Non-pigmented ciliary epithelial cell (primary cell): ENCODE data around the gene GDPD1.
"Not testable (repeated sequence)": the region's sequence is repeated elsewhere in the genome, so short reads cannot be mapped to it uniquely, and the experiment has no call there.

ENCODE experiments used
- DNase-seq: peaks from one replicate; pipeline ENCODE4 v3.0.0-alpha.2; 2010; ENCODE audit warnings: low read depth

GDPD1 gene

DNA sequence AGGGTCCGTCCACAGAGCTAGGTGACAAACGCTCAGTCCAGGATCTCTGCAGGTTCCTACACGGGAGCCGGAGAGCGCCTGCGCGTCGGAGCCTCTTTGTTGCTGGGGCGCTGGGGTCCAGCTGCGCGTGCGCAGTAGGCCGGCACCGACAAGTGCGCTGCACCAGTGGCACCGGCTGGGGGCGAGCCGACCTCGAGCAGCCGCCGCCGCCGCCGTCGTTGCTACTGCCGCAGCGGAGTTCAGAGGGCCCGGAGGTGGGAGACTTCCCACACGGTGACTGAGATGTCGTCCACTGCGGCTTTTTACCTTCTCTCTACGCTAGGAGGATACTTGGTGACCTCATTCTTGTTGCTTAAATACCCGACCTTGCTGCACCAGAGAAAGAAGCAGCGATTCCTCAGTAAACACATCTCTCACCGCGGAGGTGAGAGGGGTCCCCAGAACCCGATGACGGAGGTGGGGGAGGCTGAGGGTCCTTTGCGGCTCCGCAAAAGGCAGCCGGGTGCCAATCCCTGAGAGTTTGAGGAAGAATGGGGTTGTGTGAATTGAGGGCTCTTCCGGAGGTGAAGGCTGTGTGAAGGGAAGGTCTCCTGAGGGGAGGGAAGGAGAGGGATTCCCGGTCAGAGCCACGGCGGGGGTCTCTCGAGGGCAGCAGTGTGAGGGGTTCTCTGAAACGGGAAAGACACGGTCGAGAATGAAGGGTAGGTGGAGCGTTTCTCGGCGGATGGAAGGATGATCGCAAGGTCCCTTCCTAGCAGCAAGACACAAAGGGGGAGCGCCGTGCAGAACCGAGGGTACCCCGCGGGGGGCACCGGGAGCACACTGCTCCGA, at the start of gene GDPD1:
GDPD1 (plus strand) TSS at position 184 of the 831 bp plus-strand sequence; CDS start at position 283, 99 bp downstream.
- DNase-seq: peak; percentile 42

DNA sequence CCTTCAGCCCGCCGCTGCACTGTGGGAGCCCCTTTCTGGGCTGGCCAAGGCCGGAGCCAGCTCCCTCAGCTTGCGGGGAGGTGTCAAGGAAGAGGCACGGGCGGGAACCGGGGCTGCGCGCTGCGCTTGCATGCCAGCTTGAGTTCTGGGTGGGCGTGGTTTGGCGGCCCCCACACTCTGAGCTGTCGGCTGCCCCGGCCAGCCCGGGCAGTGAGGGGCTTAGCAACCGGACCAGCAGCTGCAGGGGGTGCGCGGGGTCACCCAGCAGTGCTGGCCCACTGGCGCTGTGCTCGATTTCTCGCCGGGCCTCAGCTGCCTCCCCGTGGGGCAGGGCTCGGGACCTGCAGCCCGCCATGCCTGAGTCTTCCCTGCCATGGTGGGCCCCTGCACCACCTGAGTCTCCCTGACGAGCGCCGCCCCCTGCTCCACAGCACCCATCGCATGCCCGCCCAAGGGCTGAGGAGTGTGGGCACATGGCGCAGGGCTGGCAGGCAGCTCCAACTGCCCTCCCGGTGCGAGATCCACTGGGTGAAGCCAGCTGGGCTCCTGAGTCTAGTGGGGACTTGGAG, 47.8 kb upstream of the GDPD1 start:
- DNase-seq: no peak

DNA sequence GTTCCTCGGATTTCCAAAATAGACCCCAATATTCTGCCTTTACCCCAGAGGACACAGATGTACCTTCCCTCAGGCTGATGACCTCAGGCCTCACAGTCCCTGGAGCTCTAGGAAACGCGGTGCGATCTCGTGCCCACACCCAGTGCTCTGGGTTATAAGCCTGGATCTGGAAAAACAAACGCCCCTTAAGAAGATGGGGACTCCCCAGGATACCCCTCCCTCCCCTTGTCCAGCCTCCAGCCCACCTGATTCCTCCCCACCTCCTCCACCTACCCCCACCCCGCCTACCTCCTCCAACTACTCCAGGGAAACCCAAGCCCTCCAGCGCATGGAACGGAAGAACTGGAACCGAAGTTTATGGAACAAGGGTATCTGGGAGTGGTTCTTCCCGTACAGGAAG, 45.6 kb upstream of the GDPD1 start:
- no peak for DNase-seq

DNA sequence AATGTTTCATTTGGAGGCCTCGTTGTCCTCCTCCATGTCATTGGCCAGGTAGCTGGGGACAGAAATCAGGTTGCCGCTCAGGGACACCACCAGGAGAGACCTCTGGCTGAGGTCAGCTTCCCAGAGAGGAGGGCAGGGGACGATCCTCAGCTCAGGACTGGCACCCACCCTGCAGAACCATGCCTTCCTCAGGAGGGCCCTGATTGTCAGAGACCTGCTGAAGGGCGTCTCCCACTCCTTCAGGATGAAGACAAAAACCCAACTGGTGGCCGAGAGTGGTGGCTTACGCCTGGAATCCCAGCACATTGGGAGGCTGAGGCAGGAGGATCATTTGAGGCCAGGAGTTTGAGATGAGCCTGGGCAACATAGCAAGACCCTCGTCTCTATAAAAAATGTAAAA, 45.2 kb upstream of the GDPD1 start:
- no peak for DNase-seq

DNA sequence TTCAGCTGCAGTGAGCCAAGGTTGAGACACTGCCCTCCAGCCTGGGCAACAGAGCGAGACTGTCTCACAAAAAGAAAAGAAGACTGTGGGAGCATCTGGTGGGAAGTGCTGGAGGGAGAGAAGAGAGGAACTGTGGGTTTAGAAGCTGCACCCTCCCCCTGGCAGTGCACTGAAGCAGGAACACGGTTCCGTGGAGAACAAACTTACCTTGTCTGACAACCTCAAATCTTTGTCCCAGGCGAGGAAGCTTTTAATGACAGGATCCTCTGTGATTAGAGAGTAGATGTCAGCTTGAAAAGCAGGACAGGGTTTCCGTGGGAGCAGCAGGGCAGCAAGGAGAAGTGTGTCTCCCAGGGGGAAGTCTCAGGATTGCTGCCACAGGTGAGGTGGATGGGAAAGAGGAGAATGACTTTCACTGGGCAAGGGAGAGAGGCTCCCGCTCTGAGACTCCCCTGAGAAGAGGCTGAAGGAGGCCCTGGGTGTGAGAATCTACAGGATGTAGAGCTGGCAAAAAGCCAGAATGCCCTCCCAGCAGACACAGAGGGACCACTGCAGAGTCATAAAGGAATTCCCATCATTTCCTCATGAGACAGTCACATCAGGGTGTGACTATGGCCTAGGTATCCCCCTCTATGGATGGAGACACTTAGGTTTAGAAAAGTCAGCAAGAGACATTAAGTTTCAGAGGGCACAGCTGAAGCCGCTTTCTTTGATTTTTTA, 41.9 kb upstream of the GDPD1 start:
- DNase-seq: no peak

DNA sequence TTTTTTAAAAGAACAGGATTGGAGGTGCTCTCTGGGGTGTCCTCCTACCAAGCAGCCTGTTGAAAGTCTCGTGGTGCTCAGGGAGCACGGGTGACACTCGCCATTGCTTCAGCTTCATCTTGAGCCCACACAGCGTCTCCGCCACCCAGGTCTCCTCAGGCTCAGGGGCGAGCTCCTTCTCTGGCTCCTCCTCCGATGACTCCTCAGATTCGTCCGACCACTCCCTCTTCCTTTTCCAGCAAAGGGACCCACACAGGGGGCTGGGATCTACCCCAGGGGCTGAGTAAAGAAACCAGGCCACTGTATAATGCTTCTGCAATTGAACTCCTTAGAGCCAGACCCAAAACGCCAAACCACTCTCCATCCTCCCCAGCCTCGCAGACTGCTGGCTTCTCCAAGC, 40.7 kb upstream of the GDPD1 start:
- not testable (repeated sequence) for DNase-seq

DNA sequence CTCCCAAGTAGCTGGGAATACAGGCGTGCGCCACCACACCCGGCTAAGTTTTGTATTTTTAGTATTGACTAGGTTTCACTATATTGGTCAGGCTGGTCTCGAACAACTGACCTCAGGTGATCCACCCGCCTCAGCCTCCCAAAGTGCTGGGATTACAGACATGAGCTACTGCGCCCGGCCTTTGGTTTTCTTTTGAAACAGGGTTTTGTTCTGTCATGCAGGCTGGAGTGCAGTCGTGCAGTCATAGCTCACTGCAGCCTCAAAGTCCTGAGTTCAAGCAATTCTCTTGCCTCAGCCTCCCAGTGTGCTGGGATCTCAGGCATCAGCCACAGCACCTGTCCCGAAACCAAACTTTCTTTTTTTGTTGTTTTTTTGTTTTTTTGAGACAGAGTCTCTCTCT, 39.7 kb upstream of the GDPD1 start:
- DNase-seq: no peak

DNA sequence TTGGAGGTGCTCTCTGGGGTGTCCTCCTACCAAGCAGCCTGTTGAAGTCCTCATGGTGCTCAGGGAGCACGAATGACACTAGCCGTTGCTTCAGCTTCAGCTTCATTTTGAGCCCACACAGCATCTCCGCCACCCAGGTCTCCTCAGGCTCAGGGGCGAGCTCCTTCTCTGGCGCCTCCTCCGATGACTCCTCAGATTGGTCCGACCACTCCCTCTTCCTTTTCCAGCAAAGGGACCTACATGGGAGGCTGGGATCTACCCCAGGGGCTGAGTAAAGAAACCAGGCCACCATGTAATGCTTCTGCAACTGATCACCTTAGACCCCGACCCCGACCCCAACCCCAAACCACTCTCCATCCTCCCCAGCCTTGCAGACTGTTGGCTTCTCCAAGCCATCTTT, 38.8 kb upstream of the GDPD1 start:
- DNase-seq: no peak

DNA sequence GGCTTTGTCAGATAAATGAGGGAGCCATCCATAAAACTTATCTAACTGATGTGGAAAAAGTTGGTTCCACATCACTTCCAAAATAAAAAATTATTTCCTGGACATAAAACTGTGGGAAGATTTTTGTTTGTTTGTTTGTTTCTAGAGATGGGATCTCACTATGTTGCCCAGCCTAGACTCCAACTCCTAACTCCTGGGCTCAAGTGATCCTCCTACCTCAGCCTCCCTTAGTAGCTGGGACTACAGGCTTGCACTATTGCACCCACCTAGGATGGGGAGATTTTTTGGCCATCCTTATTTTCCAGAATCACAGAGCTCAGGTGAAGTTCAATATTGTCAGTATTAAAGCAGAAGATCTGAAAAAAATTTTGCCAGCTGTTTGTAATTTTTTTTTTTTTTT, 34.3 kb upstream of the GDPD1 start:
- no peak for DNase-seq

DNA sequence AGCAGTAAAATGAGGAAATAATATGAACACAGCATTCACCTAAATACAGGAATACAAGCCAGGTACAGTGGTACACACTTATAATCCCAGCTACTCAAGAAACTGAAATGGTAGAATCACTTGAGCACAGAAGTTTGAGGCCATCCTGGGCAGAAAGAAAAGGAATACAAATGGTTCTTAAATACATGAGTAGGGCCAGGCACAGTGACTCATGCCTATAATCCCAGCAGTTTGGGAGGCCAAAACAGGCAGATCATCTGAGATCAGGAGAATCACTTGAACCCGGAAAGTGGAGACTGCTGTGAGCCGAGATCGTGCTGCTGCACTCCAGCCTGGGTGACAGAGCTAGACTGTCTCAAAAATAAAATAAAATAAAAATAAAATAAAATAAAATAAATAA, 33.5 kb upstream of the GDPD1 start:
- DNase-seq: no peak

DNA sequence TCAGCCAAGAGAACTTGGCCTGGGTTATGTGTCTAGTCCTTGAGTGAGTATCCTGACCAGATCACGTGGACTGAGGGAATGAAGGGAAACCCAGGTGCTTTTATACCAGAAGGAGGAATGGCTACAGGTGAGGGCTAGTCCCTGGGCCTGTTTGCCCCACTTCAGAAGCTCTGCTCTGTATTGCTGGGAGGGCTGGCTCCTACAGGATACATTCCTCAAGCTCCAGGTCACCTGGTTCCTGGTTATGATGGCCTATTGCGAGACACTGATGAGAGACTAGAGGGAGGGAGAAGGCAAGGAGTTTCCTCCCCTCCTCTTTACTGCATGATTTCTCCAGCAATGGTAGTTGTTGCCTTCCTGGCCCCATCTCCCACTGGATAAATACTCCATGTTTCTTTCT, 29.5 kb upstream of the GDPD1 start:
- DNase-seq: no peak

DNA sequence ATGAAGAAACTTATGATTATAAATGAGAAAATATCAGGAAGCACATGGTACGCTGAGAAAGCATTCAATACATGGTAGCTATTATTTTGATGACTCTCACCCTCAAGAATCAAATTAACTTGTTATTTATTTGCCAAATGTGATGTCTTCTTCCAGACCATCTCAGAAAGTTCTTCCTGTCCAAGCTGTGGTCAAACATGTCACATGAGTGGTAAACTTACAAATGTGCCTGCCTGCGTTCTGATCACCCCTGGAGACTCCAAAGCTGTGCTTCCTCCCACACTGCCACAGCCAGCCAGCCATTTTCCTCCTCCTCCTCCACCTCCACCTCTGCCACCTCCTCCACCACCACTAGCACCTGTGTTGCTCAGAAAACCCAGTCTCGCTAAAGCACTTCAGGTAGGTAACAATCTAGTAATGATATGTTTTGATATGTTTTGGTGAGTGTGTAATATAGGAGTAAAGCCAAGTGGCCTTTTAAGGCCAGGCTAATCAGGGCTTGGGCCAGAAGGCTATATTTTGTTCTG, 26.9 kb upstream of the GDPD1 start:
- DNase-seq: no peak

DNA sequence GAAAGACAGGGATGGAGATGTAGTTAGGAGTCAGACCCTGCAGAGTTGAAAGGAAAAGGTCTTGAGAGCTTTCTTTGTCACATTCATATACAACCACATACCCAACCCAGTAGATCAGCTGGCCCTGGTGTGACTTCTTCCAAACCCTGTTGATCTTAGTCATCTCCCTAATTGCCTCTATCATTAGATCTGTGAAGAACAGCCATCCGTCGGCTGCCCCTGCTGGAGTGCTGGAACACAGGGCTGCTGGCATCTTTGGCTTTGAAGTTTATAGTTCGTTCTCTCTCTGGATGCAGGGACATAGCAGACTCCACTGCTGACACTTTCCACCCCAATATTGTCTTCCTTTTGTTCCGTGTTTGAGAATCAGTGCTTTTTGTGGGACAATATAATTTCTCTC, 20.9 kb upstream of the GDPD1 start:
- DNase-seq: no peak

DNA sequence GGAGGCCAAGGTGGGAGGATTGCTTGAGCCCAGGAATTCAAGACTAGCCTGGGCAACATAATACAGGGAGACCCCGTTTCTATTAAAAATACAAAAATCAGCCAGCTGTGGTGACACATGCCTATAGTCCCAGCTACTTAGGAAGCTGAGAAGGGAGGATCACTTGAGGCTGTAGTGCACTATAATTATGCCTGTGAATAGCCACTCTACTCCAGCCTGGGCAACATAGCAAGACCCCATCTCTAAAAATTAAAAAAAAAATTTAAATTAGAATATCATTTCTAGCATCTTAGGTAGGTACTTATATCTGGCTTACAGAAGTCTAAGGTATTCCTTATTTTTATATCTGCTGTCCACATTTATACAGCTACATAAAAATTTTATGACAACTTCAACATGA, 18.0 kb upstream of the GDPD1 start:
- DNase-seq: no peak

DNA sequence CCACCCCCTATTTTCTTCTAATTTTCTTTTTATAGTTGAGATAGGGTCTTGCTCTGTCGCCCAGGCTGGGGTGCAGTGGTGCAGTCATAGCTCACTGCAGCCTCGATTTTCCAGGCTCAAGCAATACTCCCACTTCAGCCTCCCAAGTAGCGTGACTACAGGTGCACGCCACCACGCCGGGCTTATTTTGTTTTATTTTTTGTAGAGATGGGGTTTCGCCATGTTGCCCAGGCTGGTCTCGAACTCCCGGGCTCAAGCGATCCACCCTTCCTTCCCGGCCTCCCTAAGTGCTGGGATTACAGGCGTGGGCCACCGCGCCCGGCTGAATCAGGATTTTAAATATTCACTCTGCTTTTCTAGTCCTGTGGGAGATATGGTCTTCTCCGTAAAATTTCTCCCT, 941 bp upstream of the GDPD1 start:
- no peak for DNase-seq

DNA sequence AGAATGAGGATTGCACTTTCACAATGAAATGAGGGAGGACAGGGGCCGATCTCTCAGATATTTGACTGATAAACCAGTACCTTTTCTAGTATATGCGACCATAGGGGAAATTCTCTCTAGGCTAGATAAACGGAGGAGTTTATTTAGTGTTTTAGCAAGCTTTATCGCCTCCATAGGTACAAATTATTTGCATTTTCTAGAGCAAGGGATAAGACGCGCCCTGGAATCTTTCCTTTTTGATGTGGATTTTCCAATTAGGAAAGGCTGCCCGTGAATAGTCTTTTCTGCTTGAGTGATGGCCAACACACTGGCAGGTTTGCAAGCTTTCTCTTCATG, 351 bp upstream of the GDPD1 start:
- DNase-seq: no peak

DNA sequence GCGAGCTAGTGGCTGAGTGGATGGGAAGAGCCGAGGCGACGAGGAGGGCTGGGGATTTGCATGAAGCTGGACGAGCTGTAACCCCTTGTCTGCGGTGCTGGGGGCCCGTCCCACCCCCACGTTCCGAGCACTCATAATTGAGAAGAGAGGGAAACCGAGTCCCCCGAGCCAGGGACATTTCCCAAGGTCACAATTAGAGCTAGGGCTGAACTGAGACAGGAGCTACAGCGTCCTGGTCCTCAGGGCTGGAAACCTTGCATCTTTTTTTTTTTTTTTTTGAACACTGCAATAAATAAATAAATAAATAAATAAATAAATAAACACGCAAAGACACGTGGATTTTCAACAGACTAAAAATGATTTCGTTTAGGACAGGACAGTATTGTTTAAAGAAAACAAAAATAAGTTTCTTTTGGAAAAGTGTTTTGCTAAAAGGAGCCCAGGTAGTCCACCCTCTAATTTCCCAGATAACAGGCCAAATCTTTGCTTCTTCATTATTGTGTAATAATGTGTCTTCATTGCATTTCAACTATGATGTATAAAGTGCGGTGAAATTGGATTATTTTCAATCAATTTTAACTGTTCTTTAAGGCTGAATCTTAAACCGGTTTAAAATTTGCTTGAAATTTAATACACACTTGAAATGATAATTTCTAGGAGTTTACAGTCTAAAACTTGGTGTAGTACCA, 992 bp downstream of the GDPD1 start:
- DNase-seq: no peak

DNA sequence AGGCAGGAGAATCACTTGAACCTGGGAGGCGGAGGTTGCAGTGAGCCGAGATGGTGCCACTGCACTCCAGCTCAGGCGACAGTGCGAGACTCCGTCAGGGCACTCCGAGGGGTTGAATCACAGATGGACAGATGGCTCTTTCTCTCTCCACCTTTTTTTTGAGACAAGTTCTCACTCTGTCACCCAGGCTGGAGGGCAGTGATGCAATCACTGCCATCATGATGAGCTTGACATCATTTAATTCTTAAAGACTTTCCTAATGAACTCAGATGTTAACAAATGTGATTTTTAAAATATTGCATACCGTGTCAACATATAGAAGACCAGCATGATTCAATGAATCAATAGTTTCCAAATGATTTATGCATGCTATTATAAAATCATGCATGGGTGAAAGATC, 3.5 kb downstream of the GDPD1 start:
- no peak for DNase-seq

DNA sequence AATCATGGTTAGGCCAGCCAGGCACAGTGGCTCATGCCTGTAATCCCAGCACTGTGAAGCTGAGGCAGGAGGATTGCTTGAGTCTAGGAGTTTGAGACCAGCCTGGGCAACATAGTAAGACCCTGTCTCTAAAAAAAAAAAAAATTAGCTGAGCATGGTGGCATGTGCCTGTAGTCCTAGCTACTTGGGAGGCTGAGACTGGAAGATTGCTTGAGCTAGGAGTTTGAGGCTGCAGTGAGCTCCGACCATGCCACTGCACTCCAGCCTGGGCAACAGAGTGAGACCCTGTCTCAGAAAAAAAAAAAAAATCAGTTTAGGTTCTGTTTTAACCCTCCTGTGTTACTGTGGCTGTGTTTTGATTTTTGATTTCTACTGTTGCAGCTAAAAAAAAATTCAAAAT, 8.3 kb downstream of the GDPD1 start:
- DNase-seq: not testable (repeated sequence)

DNA sequence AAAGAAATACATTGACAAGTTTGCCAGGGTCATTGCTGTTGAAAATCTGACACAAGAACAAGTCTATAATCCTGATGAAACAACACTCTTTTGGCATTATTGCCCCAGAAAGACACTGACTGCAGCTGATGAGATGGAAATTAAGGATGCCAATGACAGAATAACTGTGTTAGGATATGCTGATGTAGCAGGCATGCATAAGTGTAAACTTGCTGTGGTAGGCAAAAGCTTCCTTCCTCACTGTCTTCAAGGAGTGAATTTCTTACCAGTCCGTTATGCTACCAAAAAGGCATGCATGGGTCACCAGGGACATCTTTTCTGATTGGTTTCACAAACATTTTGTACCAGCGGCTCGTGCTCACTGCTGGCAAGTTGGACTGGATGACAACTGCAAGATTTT, 10.5 kb downstream of the GDPD1 start:
- no peak for DNase-seq

DNA sequence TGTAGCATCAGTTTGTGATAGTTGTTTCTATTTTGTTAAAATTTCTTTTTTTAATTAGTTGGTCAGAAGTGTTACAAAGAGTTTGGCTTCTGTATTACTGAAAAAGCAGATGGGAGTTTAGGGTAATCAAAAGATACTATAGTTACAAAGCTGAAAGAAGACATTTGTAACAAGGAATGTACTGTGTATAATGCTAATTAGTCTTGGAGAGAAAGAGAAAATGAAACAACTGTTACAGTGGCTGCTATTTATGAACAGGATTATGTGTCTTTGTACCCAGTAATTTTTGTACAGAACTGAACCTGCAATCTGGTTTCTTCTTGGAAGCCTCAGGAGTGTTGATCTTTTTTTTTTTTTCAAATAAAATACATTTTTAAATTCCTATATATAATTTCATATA, 14.3 kb downstream of the GDPD1 start:
- no peak for DNase-seq

DNA sequence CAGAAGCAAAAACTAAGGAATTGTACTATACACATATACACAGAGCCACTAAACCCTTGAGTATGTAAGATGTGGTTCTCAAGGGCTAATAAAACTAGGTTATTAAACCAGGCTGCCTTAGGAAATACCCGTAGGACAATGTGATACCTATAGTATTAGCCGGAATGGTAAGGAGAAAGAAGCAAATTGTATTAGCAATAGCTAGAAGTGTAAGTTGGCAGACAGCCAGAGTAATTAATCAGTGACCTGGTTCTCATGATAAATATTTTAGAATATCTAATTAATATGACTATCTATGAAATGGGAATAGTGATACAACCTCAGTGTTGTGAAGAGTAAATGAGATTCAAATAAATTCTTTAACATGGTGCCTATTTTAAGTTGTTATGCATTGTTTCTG, 18.6 kb downstream of the GDPD1 start:
- DNase-seq: no peak

DNA sequence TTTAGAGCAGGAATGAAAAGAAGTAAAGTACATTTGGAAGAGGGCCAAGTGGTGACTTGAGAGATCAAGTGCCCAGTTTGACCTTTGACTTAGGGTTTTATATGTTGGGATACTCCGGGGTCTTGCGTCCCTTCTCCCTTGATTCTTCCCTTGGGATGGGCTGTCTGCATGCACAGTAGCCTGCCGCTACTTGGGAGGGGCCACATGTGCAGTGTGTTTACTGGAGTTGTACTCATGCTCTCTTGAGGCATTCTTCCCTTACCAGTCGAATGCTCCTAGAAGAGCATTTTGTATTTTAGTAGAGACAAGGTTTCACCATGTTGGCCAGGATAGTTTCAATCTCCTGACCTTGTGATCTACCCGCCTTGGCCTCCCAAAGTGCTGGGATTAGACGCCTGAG, 23.8 kb downstream of the GDPD1 start:
- no peak for DNase-seq
